Left ventricle myocardium superior (tissue), 1 donor: Measurements from ENCODE around the gene NPIPA1. TPM values are rescaled to one million over a fixed set of nuclear protein-coding genes. Genes with fewer than 3 reads are reported as not detected.

Experiments used
- microRNA-seq: library from miRNA; unstranded; fragments of <30 nt; microRNA quantifications from one replicate; pipeline ENCODE4 v1.2.0, GENCODE V29; 2020; ENCODE audit warnings: borderline number of aligned reads
- total RNA-seq: library from RNA; stranded (reverse); fragmentation: NEBNext Ultra II Directional; extraction: Animal tissue kit (Norgen Biotek cat#: 25700); gene quantifications from one replicate; pipeline ENCODE4 v1.2.1, GENCODE V29; 2021
- donor health status: DM: no; HTN: yes; CAD: no; lungs with severe emphysema.

NPIPA1 gene
- total RNA-seq, 1 donor from 2014 or later, result 46.3 TPM

Small RNA genes lying within 50 kb of the gene (microRNA-seq; reads per million reads assigned to microRNA genes)
- gene MIR3180-1, result not detected
- gene MIR3670-1, result not detected
- not detected for gene MIR6511A1
- not detected for gene MIR6770-1

Other genes with a start within 250 kb of the NPIPA1 start
- gene PLA2G10, start 243.1 kb upstream of the NPIPA1 start, total RNA-seq, result not detected
- 2.3 TPM for gene NPIPA3, start 234.0 kb upstream of the NPIPA1 start, total RNA-seq
- gene NPIPA2, start 194.9 kb upstream of the NPIPA1 start, total RNA-seq, result 3.4 TPM
- gene NOMO1, start 103.7 kb upstream of the NPIPA1 start, total RNA-seq, result 129 TPM
- gene PDXDC1, start 37.6 kb downstream of the NPIPA1 start, total RNA-seq, result 82.0 TPM
- 23.7 TPM for gene NTAN1, start 118.6 kb downstream of the NPIPA1 start, total RNA-seq
- gene RRN3, start 156.8 kb downstream of the NPIPA1 start, total RNA-seq, result 25.8 TPM